Measurements from ENCODE around the gene FAM184A.

The FAM184A gene

DNA sequence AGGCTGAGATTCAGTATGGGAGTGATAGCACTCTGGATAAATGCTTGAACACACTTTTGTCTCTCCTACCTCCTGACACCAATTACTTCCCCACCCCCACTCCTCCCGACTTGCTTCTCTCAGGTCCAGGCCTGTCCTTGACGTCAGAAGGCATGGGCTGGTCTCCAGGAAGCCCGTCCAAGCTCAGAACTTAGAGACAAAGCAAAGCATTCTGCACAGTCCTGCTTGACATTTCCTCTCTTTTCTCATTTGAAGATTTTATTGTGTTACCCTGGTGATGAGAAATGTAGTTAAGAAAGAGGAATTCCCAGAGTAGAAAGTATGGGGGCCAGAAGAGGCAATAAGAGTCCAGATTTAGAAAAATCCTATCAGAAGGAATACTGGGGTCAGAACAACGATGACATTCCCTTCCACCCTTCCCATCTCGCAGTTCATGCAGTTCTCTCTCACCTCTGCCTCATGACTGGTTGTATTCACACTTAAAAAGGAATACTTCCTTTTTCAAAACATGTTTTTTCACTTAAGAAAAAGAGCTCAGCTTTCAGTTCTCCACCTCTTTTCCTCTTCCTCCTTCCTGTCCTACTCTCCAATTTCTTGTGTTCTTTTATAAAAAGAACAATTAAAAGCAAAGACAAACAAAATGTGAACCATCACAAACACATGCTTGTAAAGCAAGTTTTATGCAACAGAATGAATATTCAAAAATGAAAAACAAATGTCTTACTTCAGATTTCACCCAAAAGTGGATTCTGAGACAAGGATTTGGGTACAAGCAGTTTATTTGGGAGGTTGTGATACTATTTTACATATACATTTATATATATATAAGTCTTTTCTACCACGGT lies 18.5 kb upstream of the FAM184A start:
- DNase-seq, result no peak

DNA sequence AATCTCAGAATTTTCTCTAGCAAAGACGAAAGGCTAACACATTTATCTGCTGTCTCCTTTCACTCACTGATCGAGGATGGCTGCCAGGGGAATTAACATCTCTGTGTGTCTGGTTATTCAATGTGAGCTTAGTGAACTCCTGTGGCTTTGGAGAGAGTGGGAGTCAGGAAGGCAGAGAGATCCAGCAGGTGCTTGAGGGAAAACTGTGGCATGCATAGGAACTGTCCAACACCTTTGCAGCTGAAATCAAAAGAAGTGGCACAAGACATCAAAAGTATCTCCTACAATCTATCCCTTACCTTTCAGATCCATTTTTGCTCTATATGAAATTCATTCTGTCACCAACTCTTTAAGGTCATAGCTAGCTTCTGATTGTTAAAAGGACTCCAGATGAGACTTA lies 11.8 kb upstream of the FAM184A start:
- no peak for DNase-seq

DNA sequence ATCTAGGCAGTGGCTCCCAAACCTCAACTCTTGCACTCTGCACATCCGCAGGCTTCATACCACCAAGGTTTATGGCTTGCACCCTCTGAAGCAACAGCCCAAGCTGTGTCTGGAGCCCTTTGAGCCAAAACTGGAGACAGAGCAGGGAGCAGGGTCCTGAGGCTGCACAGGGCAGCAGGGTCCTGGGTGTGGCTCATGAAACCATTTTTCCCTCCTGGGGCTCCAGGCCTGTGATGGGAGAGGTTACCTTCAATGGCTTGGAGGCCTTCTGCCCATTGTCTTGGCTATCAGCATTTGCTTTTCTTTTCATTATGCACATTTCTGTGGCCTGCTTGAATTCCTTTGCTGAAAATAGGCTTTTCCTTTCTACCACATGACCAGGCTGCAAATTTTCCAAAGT lies 6.3 kb upstream of the FAM184A start:
- DNase-seq, result no peak

DNA sequence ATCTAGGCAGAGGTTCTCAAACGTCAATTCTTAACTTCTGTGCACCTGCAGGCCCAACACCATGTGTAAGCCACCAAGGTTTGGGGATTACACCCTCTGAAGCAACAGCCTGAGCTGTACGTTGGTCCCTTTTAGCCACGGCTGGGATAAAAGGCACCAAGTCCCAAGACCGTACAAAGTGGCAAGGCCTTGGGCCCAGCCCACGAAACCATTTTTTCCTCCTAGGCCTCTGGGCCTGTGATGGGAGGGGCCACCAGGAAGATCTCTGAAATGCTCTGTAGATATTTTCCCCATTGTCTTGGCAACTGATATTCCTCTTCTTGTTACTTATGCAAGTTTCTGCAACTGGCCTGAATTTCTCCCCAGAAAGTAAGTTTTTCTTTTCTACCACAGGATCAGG lies 4.5 kb upstream of the FAM184A start:
- DNase-seq, result no peak

DNA sequence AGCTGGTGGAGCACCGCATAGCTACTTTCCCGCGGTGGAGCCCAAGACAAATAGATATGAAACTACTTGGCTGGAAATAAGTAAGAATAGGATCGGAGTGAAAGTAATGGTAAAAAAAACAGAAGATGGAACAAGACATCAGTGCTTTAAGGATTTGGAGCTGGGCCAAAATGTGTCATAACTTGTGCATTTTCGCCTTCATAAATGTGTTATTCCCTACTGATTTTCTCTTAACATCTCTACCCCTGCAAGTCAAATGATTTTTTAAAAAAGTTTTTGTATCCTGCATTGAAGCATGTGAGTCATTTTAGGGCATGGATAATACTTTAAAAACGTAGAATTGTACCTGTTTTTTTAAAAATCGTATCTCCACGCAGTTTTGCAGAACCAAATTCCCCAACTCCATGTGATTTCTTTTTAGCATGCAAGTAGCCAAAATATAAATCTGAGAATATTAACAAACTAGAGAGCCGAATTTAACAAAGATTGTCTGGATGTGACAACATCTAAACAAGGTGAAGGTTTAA lies 882 bp upstream of the FAM184A start:
- no peak for DNase-seq

DNA sequence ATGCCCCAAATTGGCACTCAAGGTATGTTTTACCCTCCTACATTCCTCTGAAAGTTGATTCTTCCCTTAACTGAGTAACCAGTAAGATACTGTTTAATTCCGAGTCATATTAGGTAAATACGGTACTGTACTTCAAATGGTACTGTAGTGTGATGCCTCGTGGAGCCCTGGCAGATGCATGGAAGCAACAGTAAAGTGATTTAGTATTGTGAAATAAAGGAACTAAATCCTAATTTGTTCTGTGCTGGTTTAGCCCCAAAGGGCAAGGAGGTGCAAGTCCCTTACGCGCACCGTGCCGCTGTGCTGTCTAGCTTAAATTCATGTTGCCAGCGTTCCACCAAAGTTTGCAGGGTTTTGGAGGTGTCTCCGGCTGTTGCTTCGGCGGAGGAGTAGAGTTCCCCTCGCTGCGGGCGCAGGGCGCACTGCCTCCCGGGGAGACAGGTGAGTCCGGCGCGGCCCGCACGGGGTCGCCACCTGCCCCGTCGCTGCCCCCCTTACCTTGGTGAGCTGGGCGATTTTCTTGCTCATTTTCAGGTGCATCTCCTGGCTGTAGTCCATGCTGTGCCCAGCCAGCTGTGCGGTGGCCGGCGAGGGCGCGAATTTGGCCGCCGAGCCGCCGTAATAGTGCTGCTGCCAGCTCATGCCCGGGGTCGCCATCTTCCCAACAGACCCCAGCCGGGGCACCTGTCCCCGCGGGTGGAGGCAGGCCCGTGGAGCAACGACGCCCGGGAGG lies 655 bp downstream of the FAM184A start:
- DNase-seq, result peak; percentile 72

DNA sequence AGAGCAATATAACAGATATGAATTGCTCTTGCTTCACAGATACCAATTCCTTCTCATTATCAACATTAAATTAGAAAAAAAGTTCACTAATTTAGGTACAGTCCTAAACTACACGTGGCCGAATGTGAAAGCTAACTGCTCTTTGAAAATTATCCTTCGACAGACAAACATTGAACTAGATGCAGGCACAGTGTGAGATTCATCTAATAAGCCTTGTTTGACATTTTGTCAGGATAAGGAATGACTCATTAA lies 1.1 kb downstream of the FAM184A start:
- DNase-seq, result no peak

DNA sequence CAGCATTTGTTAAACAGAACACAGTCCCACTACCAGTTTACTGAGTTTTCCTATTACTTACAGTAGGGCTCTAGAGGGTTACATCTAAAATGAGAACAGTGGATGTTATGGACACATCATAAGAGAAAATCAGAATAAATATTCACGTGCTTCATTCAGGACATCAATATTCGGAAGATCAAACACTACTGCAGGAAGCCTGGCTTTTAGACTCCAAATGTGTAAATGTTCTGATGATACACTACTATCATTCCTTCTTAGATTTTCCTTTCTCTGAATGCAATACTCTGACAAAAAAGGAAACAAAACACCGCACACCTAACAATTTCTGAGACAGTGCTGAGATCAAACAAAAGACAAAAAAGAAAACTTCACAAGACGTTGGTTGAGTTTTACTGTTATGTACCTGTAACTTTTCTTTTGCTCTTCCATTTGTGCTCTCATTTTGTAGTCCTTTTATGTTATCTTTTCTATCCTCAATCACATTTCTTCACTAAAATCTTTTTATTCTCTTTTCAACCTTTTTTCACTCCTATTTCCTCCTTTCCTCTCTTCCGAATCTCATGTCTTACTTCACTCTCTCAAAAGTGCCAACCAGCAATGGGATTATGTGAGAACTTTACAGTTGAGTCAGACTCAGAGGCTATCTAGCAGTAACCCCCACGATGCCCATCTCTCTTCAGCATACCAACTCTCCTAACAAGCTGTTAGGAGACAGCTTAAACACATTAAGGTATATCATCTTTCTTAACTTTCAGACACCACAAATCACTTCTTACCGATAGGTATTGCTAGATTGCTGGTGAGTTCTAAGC lies 1.7 kb downstream of the FAM184A start:
- no peak for DNase-seq

DNA sequence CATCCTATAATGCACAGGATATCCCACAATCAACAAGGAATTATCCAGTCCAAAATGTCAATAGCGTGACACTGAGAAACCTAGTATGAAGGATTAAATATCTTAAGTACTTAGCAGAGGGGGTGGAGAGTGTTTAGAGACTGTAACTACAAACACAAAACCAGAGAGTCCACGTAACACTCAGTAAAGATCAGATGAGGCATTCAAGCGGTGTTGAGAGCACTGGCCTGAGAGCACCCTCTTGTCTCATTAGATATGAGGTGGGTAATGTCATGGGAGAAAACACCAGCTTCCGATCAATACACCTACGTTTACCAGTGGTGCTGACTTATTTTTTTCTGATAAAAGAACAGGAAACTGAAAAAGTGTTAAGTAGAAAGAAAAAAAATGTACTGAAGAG lies 2.3 kb downstream of the FAM184A start:
- no peak for DNase-seq

DNA sequence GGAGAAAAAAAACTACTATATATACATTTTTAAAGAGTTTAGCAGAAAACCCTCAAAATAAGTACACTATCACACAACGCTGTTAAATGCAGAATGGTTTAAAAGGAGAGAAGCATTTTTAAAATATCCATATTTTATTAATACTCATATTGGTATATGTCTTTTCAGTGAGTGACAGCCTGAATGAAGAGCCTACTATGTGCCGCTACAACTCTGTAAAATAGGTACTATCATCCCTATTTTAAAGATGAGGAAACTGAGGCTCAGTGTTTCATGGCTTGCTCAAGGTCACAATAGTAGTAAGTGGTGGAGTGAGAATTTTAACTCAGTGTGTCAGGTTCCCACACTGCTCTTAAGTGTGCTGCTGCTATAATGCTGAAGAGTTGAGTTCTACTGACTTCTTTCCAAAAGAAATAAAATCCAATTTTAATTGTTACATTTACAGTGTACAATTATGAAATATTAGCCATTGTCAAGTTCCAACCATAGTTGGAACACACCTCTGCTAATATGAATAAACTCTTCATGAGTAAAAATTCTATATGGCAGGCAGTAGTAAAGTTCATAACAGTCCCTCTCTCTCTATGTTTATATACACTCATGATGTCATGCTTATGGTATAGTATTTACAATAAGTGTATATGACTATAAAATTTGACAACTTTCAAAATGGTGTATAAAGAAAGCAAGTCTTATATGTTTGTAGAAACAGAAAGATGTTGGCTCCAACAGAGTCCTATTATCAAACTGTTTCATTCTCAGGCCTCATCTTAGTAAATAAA lies 3.1 kb downstream of the FAM184A start:
- no peak for DNase-seq

DNA sequence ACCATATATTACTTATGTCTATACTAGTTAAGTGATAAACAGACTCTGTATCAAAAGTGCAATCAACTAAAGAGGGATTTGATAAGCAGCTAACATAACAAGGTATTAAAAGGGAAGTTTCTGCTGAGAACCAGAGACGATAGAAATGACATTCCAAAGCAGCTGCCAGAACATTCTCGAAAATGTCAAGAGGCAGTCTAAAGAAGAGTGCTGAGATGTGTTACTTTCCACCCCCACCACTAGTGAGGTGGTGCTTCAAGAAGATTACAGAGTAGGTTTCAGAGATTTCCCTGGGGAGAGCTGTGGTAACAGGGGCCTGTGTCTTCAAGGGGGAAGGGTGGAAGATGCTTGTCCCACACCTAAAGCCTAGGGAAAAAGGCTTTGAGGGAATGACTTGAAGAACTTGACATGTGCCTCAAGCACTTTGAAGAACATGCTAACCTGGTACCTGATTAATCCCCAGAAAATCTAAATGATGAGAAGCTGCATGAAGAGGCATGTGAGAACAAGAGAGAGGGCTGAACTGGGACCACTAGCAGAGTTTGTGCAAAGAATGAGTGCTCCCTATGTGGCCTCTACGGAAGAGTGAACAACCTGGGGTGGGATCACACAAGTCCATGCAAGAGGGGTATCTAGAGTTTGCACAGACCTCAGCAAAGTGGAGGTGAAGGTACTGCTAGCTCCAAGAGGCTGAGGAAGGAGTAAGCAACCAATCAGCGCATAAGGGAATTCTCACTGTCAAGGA lies 5.0 kb downstream of the FAM184A start:
- no peak for DNase-seq

DNA sequence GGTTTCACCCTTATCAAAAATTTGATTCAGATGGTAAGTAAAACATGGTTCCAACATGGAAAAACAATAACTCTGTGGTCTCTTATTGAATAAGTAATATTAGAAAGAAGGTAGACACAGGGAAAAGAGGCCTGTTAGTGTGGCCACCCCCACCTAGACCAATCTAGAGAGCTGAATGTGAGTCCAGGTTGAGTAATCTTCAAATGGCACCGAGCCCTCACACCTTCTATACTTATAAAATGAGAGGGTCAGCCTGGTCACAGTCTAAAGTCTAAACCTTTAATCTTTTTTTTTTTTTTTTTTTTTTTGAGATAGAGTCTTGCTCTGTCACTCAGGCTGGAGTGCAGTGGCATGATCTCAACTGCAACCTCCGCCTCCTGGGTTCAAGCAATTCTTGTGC lies 6.9 kb downstream of the FAM184A start:
- DNase-seq, result no peak

DNA sequence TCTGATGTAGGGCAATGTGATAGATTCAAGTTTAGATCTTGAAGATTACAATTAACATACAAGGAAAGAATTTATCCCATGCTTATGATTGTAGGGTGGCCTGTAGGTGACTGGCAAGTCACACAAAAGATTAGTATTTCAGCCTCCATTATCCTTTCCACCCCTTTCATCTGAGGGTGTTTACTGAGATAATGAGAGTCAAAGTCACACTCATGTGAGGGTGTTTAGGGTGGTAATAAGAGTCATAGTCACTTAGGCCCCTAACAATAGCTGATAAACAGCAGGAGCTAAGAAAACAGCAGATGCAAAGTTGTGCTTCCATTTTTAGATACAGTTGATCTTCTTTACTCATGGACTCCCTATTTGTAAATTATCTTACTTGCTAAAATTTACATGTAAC lies 11.4 kb downstream of the FAM184A start:
- DNase-seq, result no peak

DNA sequence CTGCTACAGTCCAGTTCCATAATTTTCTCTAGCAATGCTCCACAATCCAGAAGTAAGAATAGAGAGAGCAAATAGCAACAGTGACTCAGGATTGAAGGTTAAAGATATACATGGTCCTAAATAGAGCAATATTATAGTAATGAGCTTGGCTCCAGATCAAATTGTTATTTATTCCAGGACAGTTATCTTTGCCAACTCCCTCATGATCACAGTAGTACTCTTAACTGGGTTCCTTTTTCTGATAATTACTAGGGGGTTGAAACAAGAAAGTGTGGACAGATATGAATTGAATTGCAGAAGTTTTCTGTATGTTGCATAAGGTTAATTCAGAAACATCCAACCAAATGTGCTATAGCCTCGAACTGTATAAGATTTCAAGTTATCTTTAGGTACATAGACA lies 11.9 kb downstream of the FAM184A start:
- DNase-seq, result no peak

DNA sequence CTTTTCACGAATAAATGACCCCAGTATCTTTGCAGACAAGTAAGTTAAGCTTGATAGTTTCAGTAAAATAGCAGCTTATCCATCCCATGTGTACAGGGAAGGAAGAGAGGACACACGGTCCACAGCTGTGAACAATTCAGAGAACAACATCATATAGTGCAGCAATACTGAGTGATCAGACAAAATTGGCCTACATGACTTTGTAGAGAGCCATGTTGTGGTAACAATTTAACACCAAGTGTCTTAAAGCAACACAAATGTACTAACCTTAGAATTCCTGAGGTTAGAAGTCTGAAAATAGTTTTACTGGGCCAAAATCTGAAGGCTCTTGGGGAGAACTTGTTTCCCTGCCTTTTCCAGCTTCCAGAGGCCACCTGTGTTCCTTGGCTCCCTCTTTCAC lies 12.5 kb downstream of the FAM184A start:
- DNase-seq, result no peak

DNA sequence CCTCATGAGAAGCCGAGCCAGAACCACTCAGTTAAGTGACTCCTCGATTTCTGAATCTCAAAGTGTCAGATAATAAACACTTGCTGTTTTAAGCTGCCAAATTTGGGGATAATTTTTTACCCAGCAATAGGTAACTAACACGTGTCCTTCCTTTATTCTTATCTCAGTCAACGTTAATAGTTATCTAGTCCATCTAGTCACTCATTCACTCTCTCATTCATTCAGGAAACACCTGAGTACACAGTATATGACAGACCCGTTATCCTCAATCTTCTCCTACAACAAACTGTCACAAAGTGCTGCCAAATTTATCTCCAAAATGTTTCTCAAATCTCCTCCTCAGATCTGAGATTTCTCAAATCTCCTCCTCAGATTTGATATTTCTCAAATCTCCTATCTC lies 13.1 kb downstream of the FAM184A start:
- no peak for DNase-seq

DNA sequence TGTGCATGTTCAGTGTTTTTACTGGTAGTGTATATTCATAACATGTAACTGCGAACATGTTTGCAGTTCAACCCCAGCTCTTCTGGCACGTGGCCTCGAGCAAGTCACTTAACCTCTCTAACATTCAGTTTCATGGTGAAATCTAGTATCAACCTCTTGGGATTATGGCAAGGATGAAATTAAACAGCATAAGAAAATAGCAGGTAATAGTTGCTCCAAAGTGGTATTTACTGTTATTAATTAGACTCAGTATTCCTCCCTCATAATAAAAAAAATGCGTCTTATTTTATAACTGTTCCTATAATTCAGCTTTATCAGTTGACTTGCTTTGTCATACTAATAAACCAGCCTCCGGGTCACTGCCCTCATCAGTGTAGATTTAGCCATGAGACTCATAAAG lies 15.0 kb downstream of the FAM184A start:
- DNase-seq, result no peak

DNA sequence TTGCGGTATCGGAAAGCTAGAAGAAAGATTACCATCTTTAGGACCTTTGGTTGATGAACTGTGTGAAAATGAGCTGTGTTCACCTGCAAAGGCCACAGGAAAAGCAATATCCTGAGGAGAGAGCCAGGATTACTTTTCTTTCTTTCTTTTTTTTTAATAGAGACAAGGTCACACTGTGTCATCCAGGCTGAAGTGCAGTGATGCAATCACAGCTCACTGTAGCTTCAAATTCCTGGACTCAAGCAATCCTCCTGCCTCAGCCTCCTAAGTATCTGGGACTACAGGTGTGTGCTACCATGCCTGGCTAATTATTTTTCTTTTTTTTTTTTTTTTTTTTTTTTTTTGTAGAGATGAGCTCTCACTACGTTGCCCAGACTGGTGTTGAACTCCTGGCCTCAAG lies 17.2 kb downstream of the FAM184A start:
- no peak for DNase-seq

DNA sequence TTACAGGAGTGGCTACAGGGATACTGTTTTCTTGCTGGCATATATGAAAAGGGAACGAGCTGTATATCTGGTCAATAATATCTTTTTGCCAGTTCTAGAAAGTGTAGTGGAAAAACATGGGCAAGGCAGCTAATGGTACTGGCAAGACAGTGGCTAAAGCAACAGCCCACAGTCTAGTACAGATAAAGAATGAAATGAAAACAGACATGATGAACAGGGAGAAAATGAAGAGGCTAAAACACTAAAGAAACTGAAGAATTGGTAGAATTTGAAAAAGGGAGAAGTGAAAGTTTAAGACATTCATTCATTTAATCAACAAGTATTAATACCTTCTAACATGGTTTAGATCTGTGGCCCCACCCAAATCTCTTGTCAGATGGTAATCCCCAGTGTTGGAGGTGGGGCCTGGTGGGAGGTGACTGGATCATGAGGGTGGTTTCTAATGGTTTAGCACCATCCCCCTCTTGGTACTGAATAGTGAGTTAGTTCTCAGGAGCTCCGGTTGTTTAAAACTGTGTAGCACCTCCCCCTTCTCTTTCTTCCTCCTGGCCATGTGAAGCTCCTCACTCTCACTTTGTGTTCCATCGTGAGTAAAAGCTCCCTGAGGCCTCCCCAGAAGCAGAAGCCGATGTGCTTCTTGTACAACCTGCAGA lies 18.1 kb downstream of the FAM184A start:
- DNase-seq, result no peak

DNA sequence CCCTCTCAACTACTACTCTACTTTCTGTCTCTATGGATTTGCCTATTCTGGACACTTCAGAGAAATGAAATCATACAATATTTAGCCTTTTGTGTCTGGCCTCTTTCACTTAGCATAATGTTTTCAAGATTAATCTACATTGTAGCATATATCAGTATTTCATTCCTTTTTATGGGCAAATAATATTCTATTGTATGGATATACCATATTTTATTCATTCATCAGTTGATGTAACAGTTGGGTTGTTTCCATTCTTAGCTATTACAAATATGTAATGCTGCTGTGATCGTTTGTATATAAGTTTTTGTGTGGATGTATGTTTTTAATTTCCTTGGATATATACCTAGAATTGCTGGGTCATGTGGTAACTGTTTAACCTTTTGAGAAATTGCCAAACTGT lies 23.4 kb downstream of the FAM184A start:
- no peak for DNase-seq

DNA sequence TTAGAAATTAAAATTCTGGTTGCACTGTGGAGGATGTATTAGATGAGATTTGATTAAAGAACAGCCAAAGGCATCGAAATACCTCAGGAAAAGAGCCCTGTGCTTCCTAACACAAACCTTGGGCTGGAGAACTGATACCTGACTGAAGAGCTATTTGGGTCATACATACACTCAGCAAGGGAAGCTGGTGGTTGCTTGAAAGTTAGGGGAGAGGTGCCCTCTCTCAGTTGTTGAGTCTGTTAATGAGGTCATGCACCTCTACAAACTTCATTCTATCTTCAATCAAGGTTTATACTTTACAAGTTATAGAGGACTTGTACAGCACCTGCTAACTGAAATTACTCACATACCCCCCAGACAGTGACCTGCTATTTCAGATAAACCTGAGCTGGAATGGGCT lies 25.5 kb downstream of the FAM184A start:
- no peak for DNase-seq

All from NCI-H1105 treated with DMSO at 0.1 percent for 48 hours (cell line).